GM21367 (cell line): ENCODE measurements around the gene ZNF354C.

ENCODE experiments used
- ATAC-seq: cut with Tn5 transposase; IDR thresholded peaks from one replicate; pipeline ENCODE4 v1.9.1; 2021; ENCODE audit not compliant: unreplicated experiment

Gene ZNF354C

DNA sequence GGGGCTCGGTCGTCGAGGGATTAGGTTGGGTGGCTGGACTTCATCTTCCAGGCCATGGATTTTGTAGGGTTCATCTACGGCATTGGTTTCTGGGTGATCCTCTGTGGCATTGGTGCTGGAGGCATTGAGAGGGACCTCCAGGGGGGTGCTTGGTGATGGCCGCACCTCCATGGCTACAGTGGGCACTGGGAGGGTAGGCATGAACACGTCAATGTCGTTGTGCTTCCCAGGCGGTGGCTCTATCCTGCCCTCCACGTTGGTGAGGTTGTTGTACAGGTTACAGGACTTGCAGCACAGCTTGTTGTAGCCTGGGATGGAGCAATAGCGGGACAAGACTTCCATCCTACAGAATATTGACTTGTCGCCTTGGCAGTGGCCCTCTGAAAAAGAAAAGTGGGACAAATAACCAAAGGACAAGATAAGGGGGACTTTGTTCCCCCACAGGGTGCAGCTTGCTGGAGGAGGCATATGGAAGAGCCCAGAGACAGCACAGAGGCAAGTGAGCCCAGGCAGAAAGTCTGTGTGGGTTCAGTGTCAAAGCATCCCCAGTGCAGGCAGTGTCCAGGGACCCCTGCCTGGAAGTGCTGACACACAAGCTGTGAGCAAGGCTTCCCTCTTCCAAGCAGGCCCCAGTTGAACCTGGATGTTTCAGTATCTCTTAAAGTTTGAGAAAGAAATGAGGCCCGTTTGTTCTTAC is 53.9 kb downstream of the ZNF354C start:
- ATAC-seq = no peak

DNA sequence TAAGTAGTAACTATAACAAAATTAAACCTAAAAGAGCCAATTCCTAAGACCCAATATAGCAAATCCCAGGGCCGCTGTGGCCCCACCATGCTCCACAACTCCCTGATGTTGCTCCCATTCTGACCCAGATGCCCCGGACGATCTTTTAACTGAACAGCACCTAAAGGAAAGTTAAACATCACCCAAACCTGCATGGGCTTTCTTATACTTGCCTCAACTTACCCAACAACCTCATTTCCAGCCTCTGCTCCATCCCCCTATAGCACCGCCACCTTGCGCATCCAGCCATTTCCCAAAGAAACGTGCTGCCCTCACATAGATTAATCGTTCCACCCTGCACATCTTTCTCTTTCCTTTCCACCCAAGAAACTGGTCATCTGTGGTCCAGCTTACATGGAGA is 54.6 kb downstream of the ZNF354C start:
- no peak for ATAC-seq

DNA sequence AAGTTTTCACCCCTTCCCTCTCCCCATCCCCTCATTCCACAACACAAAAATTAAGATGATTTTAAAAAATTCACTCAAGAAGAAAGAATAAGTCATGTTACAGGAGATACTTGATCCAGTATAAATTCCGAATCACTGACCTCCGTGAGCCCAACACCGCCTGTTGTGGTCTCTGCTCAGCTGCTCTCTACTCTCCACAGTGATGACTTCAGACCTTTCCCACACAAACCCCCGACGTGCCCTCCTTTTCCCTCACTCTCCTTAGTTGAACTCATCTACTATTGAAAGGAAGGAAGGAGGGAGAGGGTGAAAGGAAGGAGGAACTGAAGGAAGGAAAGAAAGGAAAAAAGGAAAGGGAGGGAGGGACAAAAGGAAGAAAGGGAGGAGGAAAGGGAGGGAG is 55.1 kb downstream of the ZNF354C start:
- ATAC-seq = no peak

DNA sequence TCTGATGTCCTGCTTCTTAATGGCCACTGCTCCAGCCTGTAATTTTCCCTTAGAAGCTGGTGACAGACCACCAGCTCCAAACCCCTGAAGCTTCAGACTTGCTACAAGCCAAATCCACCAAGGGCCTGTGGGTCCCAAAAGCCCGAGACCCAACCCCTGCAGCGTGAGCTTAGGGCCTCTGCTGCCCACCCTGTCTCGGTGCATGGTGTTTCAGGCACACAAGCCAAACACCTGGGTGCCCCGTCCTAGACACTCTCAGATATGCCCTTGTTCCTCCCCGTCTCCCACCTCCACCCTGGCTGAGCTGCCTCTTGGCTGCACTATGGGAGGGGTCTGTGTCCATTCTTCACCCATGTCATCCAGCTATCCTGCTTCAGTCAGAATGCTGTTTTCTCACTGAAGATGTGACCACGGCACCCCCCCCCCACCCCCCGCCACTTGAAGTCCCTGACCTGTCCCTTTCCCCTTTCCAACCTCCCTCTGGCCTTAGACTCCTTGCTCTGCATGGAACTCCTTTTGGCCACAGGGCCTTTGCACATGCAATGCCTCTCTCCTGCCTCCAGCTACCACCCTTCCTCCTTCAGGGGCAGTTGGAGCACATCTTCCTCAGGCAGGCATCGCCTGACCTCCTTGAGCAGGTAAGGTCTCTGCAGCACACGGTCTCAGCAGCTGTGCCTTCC is 55.8 kb downstream of the ZNF354C start:
- no peak for ATAC-seq

DNA sequence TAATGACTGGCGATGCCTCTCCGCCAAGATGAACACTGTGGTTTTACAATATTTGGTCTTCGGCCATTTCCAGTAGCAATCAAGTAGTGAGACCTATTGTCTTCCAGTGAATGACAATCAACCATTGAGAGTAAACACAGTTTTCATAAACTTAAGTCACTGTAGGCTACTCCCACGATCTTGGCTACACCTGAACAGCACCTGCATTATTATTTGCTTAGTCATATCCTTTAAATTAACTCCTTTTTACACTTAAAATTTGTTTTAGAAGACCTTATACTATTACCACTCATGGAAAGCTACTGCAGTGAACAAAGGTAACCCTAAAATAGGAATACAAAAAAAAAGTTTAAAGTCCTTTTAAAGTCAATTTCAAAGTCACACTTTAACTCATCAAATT is 58.2 kb downstream of the ZNF354C start:
- ATAC-seq = no peak

DNA sequence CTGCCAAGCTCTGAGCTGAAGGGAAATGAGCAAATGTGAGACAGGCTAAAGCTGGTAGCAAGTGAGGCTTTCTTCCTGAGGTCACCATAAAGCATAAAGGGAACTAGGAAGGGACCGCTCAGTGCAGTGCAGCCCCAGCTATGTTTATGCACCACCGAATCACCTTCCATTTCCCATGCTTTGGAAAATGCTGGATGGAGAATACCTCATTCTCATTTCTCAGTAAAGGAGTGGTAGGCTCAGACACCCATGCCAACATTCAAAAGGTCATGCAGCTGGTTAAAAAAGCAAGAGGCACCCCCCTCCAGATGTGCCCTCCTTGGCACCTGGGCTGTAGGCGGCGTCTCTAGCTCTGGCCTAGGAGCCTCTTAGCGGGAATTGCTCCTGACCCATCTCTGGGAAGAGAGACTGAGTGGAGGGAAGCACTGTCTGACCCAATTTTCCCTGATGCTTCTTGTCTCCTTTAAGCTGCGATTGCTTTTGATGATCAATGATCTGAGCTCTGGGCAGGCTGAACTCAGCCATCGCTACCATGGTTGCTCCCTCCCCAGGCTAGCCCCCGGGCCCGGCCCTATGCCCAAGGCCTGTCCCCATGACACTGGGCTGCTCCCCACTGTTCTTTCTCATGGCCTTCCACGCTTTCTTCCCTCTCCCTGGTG is 58.7 kb downstream of the ZNF354C start:
- ATAC-seq = no peak

DNA sequence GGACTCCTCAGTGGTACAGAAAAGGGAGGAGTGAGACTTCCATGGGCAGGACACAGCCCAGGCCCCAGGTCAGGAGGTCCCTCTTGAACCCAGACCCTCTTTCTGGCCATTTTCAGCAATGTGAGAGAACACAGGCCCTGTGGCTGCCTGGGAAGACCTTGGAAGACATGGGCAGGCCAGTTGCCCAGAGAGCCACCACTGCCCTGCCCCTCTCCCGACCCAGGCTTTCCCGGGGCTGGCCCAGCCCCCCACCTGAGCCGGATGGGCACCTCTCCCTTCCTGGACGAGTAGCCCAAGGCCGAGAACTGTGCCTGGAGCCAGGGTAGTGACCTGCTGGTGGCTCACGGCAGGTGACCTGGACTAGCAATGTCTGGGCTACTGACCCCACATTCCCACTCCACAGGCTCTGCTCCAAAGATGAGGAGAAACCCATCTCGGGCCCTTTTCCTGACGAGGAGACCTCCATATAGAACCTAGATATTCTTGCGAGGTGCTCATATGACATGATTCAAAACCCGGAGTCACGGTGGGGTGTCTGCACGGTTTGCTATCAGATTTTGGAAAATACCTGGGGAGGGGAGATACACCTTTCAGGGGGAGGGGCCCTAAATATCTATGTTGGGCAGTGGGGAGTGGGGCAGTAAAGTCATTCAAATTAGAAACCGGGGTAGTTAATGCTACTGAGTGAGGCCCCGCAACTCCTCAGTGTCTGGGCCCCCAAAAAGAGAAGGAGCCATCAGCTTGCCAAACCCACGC is 59.4 kb downstream of the ZNF354C start:
- ATAC-seq = no peak

DNA sequence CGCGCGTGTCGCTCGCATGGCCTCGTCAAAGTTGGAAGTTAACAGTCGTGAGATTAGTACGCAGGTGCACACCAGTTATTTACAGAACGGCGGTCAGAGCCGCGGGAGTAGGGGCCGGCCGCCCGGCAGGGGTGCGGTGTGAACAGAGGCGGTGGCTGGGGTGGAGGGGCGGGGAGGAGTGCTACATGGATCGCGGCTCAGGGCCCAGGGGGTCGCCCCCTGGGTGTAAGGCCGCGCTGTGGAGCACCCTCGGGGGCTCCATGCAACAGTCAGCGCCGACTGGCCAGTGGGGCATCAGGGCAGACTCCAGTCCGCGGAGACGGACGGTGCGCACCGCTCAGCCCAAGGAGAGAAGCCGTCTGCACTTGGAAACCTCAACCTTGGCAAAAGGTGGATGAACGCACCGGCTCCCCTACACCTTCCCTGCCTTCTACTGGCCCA is 60.3 kb downstream of the ZNF354C start:
- ATAC-seq = no peak

DNA sequence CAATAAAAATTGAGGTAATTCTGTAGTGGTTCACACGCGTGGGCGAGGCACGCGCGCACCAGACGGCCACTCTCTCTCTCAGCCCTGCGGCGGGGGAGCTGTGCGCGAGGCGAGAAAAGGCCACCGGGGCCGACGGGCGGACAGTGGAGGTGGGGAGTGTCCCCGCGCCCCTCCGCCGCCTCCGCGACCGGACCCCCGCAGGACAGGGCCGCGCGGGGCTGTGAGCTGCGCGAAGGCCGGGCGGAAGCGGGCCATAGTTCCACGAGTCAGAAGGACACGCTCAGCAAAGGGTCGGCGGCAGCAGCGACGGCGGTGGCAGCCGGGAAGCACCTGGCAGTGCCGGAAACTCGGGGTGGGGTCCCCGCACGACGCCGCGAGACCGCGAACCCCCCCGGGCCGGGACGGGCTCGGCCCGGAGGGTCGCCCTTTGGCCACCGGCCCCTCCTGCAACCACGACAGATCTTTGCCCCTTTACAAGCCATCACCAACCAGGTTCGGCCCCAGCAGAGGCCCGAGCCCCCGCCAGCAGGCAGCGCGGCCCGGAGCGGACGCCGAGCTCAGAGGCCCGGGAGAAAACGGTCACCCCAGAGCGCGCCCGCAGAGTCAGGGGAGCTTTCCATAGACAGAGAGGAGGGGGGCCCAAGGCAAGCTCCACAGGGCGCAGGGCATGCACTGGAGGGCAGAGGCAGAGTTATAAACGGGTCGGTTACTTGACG is 60.9 kb downstream of the ZNF354C start:
- ATAC-seq = no peak

DNA sequence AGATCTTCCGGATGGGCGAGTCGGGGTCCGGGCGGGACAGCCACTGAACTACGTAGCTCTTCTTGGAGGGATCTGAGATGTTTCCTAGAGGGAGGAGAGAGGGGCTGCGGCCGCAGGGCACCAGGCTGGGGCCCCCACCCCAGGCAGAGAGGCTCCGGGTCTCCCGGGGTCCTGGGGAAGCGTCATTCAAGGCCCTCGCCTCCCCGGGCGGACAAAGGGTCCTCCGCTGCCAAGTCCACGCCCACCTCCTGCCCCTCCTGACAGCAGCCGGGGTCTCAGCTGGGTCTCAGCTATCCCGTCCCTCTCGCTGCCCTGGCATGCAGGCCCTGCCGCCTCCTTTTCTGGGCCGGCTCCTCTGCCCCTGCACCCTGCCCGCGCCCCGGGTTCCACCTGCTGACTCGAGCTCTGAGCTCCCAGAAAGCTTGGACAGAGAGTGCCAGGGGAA is 61.5 kb downstream of the ZNF354C start:
- ATAC-seq = no peak

DNA sequence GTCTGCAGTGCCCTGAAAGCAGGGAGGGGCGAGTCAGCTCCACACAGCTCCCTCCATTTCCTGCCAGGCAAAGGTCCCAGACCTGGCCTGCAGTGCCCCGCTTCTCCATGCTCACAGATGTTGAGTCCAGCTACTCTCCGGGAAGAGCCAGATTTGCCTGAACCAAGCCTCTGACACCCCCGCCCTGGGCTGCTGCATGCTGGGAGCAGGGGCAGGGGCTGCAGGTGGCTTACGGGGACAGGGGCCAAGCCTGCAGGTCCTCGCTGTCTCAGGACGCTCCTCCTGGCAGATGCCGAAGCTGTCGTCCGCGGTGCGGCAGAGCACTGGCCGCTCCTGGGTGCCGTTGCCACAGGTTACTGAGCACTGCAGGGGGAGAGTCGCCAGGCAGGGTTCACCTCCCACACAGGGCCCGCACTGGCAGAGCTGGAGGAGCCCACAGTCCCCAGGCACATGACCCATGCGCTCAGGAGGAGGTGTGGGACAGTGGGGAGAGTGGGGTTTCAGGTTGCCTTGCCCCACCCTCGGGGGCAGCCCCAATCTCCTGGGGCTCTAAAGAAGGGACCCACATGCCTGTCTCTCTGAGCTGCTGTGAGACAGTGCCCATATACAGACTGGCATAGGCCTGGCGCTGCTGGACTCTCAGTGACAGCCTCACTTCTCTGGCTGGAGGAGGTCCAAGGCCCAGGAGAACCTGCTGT is 62.4 kb downstream of the ZNF354C start:
- ATAC-seq = no peak

DNA sequence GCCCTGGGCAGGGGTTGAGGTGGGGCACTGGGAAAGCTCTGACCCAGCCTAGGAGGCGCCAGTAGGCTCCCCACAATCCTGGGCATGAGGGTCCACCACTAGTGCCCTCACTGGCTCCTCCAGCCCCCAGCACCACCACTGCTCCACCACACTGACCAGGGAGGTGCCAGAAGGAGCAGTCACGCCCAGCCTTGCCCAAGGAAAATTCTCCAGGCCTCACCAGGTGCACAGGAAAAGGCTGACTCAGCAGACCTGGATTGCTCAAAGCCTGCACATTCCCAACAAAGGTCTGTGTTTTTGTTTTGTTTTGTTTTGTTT is 62.9 kb downstream of the ZNF354C start:
- no peak for ATAC-seq

DNA sequence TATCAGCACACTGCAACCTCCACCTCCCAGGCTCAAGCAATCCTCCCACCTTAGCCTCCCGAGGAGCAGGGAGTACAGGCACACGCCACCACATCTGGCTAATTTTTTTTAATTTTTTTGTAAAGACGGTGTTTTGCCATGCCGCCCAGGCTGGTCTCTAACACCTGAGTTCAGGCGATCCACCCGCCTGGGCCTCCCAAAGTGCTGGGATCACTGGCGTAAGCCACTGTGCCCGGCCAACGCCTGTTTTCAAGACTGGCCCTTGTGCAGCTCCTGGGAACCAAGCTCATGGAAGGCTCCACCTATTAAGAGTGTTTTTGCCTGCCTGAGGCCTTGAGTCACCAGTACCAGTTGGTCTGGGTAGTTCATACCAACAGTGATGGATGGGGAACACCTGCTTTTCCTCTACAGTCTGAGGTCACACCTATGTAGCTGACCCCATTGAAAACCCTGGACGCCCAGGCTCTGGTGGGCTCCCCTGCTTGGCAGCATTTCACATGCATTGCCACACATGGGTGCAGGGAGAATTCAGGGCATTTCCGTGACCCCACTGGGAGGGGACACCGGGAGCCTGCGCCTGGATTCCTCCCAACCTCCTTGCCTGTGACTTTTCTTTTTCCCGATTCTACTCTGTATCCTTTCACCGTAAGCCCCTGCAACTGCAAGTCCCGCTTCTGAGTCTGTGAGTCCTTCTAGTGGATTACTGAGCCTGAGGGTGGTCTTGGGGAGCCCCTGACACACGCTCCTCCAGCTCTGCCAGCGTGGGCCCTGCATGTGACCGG is 63.5 kb downstream of the ZNF354C start:
- no peak for ATAC-seq

DNA sequence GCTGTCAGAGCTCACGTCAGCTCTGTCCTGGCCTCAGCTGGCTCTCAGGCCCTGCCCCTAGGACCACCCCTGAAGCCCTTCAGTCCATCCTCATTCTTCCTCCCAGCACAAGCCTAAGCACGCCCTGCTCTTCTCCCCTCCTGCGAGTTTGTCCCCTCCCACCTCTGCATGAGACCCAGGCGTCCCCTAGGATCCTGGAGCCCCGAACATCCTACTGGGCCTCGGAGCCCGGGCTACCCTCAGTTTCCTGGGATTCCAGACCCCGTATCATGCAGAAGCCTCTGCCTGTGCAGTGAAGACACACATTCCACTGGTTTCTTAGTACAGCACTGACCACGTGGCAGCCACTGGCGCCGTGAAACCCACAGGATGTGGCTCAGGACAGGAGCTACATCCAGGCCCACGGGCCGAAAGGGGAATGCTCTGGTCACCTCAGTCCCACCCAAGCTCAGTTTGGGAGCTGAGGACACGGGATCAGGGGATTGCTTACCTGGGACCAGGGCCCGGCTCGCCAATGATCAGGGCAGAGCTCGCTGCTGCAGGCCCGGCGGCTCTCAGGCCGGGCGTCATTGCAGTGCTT is 64.2 kb downstream of the ZNF354C start:
- ATAC-seq = no peak

DNA sequence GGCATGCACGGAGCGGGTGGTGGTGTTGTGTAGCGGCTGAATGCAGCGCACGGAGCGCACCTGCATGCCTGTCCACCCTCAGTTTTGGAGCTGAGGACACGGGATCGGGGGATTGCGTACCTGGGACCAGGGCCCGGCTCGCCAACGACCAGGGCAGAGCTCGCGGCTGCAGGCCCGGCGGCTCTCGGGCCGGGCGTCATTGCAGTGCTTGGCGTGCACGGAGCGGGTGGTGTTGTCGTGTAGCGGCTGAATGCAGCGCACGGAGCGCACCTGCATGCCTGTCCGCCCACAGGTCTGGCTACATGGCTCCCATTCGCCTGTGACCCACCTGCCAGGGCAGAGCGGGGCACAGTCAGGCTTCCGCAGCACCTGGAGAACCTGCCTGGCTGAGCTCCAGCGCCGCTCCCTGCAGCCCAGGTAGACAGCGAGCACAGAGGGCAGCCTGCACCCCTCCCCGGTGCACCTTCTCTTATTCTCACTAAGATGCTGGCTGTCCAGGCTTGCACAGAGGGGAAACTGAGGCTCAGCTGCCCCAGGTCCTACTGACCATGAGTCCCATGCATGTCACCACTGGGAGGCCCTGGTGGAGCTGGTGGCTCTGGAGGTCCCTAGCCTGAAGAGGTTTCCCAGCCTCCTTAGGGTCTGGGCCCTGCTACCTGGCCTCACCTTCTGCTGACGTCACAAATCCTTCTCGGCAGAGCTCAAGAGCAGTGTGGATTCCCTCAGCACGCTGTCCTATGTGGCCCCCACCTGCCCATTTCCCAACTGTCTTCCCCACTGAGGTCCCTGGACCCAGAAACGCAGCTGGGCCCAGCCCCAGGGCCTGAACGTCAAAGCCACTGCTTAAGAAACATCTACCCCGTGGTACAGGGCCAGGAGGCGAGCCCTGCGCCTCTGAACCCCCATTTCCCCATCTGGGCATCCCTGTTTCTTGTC is 64.9 kb downstream of the ZNF354C start:
- ATAC-seq = no peak

DNA sequence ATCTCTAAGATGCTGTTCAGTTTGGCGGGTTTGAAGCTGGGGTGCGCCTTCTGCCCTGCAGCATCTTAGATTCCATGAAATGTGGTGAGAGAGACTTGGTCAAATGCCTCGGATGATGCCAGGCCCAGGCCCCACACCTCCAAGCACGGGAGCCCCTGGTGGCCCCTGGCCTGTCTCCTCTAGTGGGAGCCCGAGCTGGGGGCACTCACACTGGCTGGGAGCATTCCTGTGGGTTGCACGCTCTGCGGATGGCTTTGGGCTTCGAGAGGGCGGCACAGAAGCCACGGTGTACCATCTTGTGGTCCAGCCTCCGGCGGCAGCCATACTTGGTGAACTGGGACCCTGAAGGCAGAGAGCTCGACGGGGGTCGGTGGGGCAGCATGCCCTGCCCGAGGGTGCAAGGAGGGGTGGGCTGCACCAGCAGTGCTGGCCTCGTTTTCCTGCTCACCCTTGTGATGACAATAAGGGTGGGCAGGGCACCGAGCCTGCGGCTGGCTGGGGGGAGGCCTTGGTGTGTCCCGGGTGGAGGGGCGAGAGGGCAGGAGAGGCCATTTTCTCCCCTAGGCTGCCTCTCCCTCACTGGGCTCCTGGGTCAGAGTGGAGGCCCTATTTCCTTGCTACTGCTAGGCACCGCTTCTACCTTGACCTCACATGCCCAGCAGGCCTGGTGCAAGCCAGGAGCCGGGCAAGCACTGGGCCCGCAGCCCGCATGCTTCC is 65.8 kb downstream of the ZNF354C start:
- ATAC-seq = no peak

DNA sequence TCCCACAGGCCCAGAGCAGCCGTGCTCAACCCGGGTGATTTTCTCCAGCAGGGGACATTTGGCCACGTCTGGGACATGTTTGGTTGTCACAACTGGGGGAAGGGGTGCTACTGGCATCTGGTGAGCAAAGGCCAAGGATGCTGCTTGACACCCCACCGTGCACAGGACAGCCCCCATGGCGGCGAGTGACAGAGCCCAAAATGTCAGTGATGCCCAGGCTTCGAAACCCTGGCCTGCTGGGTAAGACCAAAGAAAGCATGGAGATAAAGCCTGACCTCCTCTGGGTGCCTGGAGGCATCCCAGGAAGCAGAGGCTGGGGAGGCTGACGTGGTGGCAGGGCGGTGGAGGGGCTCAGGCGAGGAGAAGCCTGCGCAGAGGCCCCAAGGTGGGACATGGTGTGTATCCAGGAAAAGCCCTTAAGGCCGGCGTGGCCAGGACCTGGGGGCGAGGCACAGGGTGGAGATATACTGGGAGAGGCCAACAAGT is 66.4 kb downstream of the ZNF354C start:
- no peak for ATAC-seq
